SK-N-SH treated with all-trans-retinoic acid at 6 μM for 48 hours (cell line): ENCODE results near the gene COL4A2.

ENCODE experiments used
- ATAC-seq: fragments of 200-7000 bp; cut with Tn5 transposase; 3 replicates; pipeline ENCODE4 v1.9.1; 2020; ENCODE audit warnings: mild to moderate bottlenecking, moderate library complexity
- ARNTL ChIP-seq: fragments of 450-650 bp; formaldehyde crosslinking; IDR thresholded peaks from 2 replicates; pipeline ENCODE4 v1.5.0; 2020; ENCODE audit warnings: low read depth, mild to moderate bottlenecking, moderate library complexity, borderline replicate concordance
- CREB5 ChIP-seq: fragments of 250-450 bp; sonication (Bioruptor Pico); IDR thresholded peaks from 2 replicates; pipeline ENCODE4 v1.5.1; 2020; ENCODE audit warnings: low read depth, mild to moderate bottlenecking, moderate library complexity
- CSDC2 ChIP-seq: fragments of 250-450 bp; sonication (Bioruptor Pico); IDR thresholded peaks from 2 replicates; pipeline ENCODE4 v1.5.0; 2020; ENCODE audit warnings: mild to moderate bottlenecking, moderate library complexity
- CSRNP3 ChIP-seq: fragments of 250-450 bp; sonication (Bioruptor Pico); IDR thresholded peaks from 2 replicates; pipeline ENCODE4 v1.5.1; 2021; ENCODE audit warnings: mild to moderate bottlenecking, moderate library complexity
- ESRRG ChIP-seq: fragments of 250-450 bp; sonication (Bioruptor Pico); IDR thresholded peaks from 2 replicates; pipeline ENCODE4 v1.6.1; 2021; ENCODE audit warnings: mild to moderate bottlenecking
- ISL1 ChIP-seq: fragments of 250-450 bp; sonication (Bioruptor Pico); IDR thresholded peaks from 2 replicates; pipeline ENCODE4 v2.1.2; 2022; ENCODE audit warnings: mild to moderate bottlenecking, moderate library complexity
- OSR1 ChIP-seq: fragments of 250-450 bp; sonication (Bioruptor Pico); IDR thresholded peaks from 2 replicates; pipeline ENCODE4 v1.8.0; 2022; ENCODE audit warnings: moderate library complexity, mild to moderate bottlenecking, inconsistent platforms
- PATZ1 ChIP-seq: fragments of 250-450 bp; sonication (Bioruptor Pico); IDR thresholded peaks from 2 replicates; pipeline ENCODE4 v1.8.0; 2020; ENCODE audit warnings: mild to moderate bottlenecking, moderate library complexity, borderline replicate concordance
- PPARA ChIP-seq: fragments of 250-450 bp; sonication (Bioruptor Pico); IDR thresholded peaks from 2 replicates; pipeline ENCODE4 v1.5.0; 2020; ENCODE audit warnings: mild to moderate bottlenecking, borderline replicate concordance
- RARB ChIP-seq: fragments of 250-450 bp; sonication (Bioruptor Pico); IDR thresholded peaks from 2 replicates; pipeline ENCODE4 v1.8.0; 2021; ENCODE audit warnings: mild to moderate bottlenecking, moderate library complexity
- TCF4 ChIP-seq: fragments of 250-450 bp; sonication (Bioruptor Pico); IDR thresholded peaks from 2 replicates; pipeline ENCODE4 v1.8.0; 2021; ENCODE audit warnings: mild to moderate bottlenecking, moderate library complexity, borderline replicate concordance
- TOX ChIP-seq: fragments of 250-450 bp; sonication (Bioruptor Pico); IDR thresholded peaks from 2 replicates; pipeline ENCODE4 v1.8.0; 2021; ENCODE audit warnings: mild to moderate bottlenecking, moderate library complexity, borderline replicate concordance
- TSHZ2 ChIP-seq: fragments of 250-450 bp; sonication (Bioruptor Pico); IDR thresholded peaks from 2 replicates; pipeline ENCODE4 v1.5.0; 2020; ENCODE audit warnings: mild to moderate bottlenecking, moderate library complexity
- ZC3H10 ChIP-seq: fragments of 250-450 bp; sonication (Bioruptor Pico); IDR thresholded peaks from 2 replicates; pipeline ENCODE4 v1.5.1; 2021; ENCODE audit warnings: mild to moderate bottlenecking, moderate library complexity
- ZFP3 ChIP-seq: fragments of 250-450 bp; sonication (Bioruptor Pico); IDR thresholded peaks from 2 replicates; pipeline ENCODE4 v1.5.0; 2020; ENCODE audit warnings: mild to moderate bottlenecking, moderate library complexity
- ZFP30 ChIP-seq: fragments of 450-650 bp; formaldehyde crosslinking; IDR thresholded peaks from 2 replicates; pipeline ENCODE4 v1.5.0; 2022; ENCODE audit warnings: mild to moderate bottlenecking, moderate library complexity
- ZNF565 ChIP-seq: fragments of 450-650 bp; formaldehyde crosslinking; conservative IDR thresholded peaks from 2 replicates; pipeline ENCODE4 v1.5.0; 2020; ENCODE audit warnings: low read depth, mild to moderate bottlenecking, moderate library complexity

The COL4A2 gene

GRCh38 chr13:110310541-110311442 lies 3.7 kb downstream of the COL4A2 start:
- TF ChIP-seq RARB (CRISPR knock-in tag) (no peak), CSRNP3 (CRISPR knock-in tag) (no peak), ESRRG (CRISPR knock-in tag) (no peak), CREB5 (CRISPR knock-in tag) (no peak), ISL1 (CRISPR knock-in tag) (no peak), ZFP30 (no peak), TCF4 (no peak), OSR1 (no peak), ARNTL (CRISPR knock-in tag) (no peak), TOX (CRISPR knock-in tag) (no peak), ZNF565 (CRISPR knock-in tag) (no peak)
- ATAC-seq = no peak

- ATAC-seq = no peak
- no peak for TF ChIP-seq ZFP3
- no peak for TF ChIP-seq TCF4
- TF ChIP-seq CSRNP3 (CRISPR knock-in tag) = no peak
- no peak for TF ChIP-seq PATZ1 (CRISPR knock-in tag)
- no peak for TF ChIP-seq TOX (CRISPR knock-in tag)
- no peak for TF ChIP-seq CSDC2 (CRISPR knock-in tag)
- TF ChIP-seq ISL1 (CRISPR knock-in tag) = no peak
- no peak for TF ChIP-seq RARB (CRISPR knock-in tag)
- TF ChIP-seq ZNF565 (CRISPR knock-in tag) = no peak
- TF ChIP-seq ZC3H10 (CRISPR knock-in tag) = no peak
- TF ChIP-seq ARNTL (CRISPR knock-in tag) = no peak
- TF ChIP-seq, all 23 proteins: peak for 0
Observed at GRCh38 chr13:110311443-110312338, 4.6 kb downstream of the COL4A2 start.

- ATAC-seq = peak; percentile 15; the same call in 2 of the 3 replicates
- TF ChIP-seq CREB5 (CRISPR knock-in tag) = no peak
- no peak for TF ChIP-seq PATZ1 (CRISPR knock-in tag)
- no peak for TF ChIP-seq ZNF565 (CRISPR knock-in tag)
- TF ChIP-seq ARNTL (CRISPR knock-in tag) = no peak
- no peak for TF ChIP-seq PPARA (CRISPR knock-in tag)
- TF ChIP-seq TCF4 = no peak
- no peak for TF ChIP-seq RARB (CRISPR knock-in tag)
- no peak for TF ChIP-seq TSHZ2
- no peak for TF ChIP-seq CSRNP3 (CRISPR knock-in tag)
- TF ChIP-seq TOX (CRISPR knock-in tag) = no peak
- no peak for TF ChIP-seq ZFP3
Observed at GRCh38 chr13:110312339-110313031, 5.4 kb downstream of the COL4A2 start.
